Neural progenitor cell (in vitro differentiated cells): ENCODE data around the gene RBM14. TPM values are rescaled to one million over a fixed set of nuclear protein-coding genes. Genes with fewer than 3 reads are reported as not detected.
A peak's percentile ranks its signal among the peaks of the same experiment; 100 is the strongest.

Experiments
- DNase-seq: peaks from one replicate; pipeline ENCODE4 v3.0.0-alpha.2; 2016; ENCODE audit warnings: low spot score
- H2AFZ ChIP-seq: fragments of 200-600 bp; sonication (generic); replicated peaks from 2 replicates; pipeline ENCODE4 v1.6.1; 2016; ENCODE audit warnings: antibody characterized with exemption
- H3F3A ChIP-seq: fragments of 200-600 bp; sonication (generic); 2 replicates; pipeline ENCODE4 v1.6.1; 2016; ENCODE audit warnings: antibody characterized with exemption, low read depth
- H3K27ac ChIP-seq: fragments of 200-600 bp; sonication (generic); 2 replicates; pipeline ENCODE4 v1.5.1; 2016; ENCODE audit warnings: mild to moderate bottlenecking
- H3K27me3 ChIP-seq: fragments of 200-600 bp; sonication (generic); 2 replicates; pipeline ENCODE4 v1.6.1; 2016; ENCODE audit warnings: mild to moderate bottlenecking, moderate library complexity
- H3K36me3 ChIP-seq: fragments of 200-600 bp; sonication (generic); 2 replicates; pipeline ENCODE4 v1.5.1; 2016
- H3K4me1 ChIP-seq: fragments of 200-600 bp; sonication (generic); 2 replicates; pipeline ENCODE4 v1.6.1; 2016; ENCODE audit warnings: mixed run types
- H3K4me2 ChIP-seq: fragments of 200-600 bp; sonication (generic); 2 replicates; pipeline ENCODE4 v1.6.1; 2016
- H3K4me3 ChIP-seq: fragments of 200-600 bp; sonication (generic); 2 replicates; pipeline ENCODE4 v1.5.1; 2016
- H3K79me2 ChIP-seq: fragments of 200-600 bp; sonication (generic); 2 replicates; pipeline ENCODE4 v1.6.1; 2016; ENCODE audit warnings: low read depth
- H3K9ac ChIP-seq: fragments of 200-600 bp; sonication (generic); 2 replicates; pipeline ENCODE4 v1.6.1; 2016
- H3K9me3 ChIP-seq: fragments of 200-600 bp; sonication (generic); 2 replicates; pipeline ENCODE4 v1.5.1; 2016; ENCODE audit warnings: low read depth
- H4K20me1 ChIP-seq: fragments of 200-600 bp; sonication (generic); 2 replicates; pipeline ENCODE4 v1.6.1; 2016; ENCODE audit warnings: low read depth
- H3K27ac Mint-ChIP-seq: 3 replicates; pipeline ENCODE4 v1.8.0; 2021; ENCODE audit warnings: mixed read lengths
- H3K27me3 Mint-ChIP-seq: 2 replicates; pipeline ENCODE4 v1.8.0; 2022; ENCODE audit warnings: low read depth, mild to moderate bottlenecking, inconsistent platforms, moderate library complexity, mixed read lengths; ENCODE audit not compliant: insufficient read depth
- H3K36me3 Mint-ChIP-seq: 3 replicates; pipeline ENCODE4 v1.8.0; 2021; ENCODE audit warnings: mixed read lengths
- H3K4me1 Mint-ChIP-seq: 3 replicates; pipeline ENCODE4 v1.8.0; 2021; ENCODE audit warnings: mixed read lengths
- H3K4me3 Mint-ChIP-seq: 3 replicates; pipeline ENCODE4 v1.8.0; 2021; ENCODE audit warnings: mild to moderate bottlenecking, moderate library complexity, mixed read lengths
- H3K9me3 Mint-ChIP-seq: 3 replicates; pipeline ENCODE4 v1.8.0; 2020; ENCODE audit warnings: mixed read lengths
- CTCF ChIP-seq: fragments of 200-600 bp; sonication (generic); IDR thresholded peaks from 2 replicates; pipeline ENCODE4 v1.5.1; 2017; ENCODE audit warnings: antibody characterized with exemption, mild to moderate bottlenecking
- EZH2 ChIP-seq: fragments of 200-600 bp; sonication (generic); IDR thresholded peaks from 2 replicates; pipeline ENCODE4 v1.6.1; 2017; ENCODE audit warnings: antibody characterized with exemption, mild to moderate bottlenecking, moderate library complexity
- EZH2phosphoT487 ChIP-seq: fragments of 200-600 bp; sonication (generic); IDR thresholded peaks from 2 replicates; pipeline ENCODE4 v1.6.1; 2017; ENCODE audit warnings: antibody characterized with exemption
- total RNA-seq: library from RNA; depleted of rRNA; stranded (reverse); fragments of >200 nt; gene quantifications from 2 replicates; pipeline ENCODE4 v1.2.3, GENCODE V29; 2015; ENCODE audit warnings: low replicate concordance

RBM14 gene
- total RNA-seq, 1 donor from 2014 or later: 38.2 TPM

DNA sequence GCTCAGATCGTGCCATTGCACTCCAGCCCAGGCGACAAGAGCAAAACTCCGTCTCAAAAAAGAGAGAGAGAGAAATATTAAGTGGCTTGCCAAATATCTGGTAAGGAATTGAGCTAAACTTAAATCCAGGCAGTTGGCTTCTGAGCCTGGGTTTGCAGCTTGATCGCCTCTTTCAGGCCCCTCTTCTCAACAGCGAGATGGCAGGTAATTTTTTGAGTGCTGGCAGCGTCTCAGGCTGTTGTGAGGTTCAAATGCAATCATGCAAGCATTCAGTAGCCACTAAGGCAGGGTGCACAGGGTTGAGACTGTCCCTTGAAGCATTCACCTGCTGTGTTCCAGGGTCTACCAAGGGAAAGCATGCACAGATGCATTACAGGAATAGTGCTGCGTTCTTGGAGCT lies 47.4 kb upstream of the RBM14 start:
- Histone ChIP-seq H3K27ac (no peak overlapping the region), H2AFZ (no peak overlapping the region), H3K79me2 (no peaks in the 10 kb centered on the region), H3K27me3 (no peaks in the 10 kb centered on the region), H3K9ac (no peak overlapping the region), H3K36me3 (no peaks in the 10 kb centered on the region), H3F3A (peaks cover 14% of the 10 kb centered on the region), H3K9me3 (no peaks in the 10 kb centered on the region), H4K20me1 (no peaks in the 10 kb centered on the region), H3K4me2 (no peak overlapping the region), H3K4me3 (no peak overlapping the region), H3K4me1 (peaks cover 16% of the 10 kb centered on the region)
- H3K4me1 Mint-ChIP-seq: peaks cover 13% of the 10 kb centered on the region
- no peak for TF ChIP-seq EZH2
- no peak for TF ChIP-seq EZH2phosphoT487
- no peak for TF ChIP-seq CTCF
- peaks cover 6% of the 10 kb centered on the region for H3K9me3 Mint-ChIP-seq
- peaks cover 7% of the 10 kb centered on the region for H3K27me3 Mint-ChIP-seq
- H3K27ac Mint-ChIP-seq: no peak overlapping the region
- H3K4me3 Mint-ChIP-seq: no peak overlapping the region
- H3K36me3 Mint-ChIP-seq: no peaks in the 10 kb centered on the region
- no peak for DNase-seq

DNA sequence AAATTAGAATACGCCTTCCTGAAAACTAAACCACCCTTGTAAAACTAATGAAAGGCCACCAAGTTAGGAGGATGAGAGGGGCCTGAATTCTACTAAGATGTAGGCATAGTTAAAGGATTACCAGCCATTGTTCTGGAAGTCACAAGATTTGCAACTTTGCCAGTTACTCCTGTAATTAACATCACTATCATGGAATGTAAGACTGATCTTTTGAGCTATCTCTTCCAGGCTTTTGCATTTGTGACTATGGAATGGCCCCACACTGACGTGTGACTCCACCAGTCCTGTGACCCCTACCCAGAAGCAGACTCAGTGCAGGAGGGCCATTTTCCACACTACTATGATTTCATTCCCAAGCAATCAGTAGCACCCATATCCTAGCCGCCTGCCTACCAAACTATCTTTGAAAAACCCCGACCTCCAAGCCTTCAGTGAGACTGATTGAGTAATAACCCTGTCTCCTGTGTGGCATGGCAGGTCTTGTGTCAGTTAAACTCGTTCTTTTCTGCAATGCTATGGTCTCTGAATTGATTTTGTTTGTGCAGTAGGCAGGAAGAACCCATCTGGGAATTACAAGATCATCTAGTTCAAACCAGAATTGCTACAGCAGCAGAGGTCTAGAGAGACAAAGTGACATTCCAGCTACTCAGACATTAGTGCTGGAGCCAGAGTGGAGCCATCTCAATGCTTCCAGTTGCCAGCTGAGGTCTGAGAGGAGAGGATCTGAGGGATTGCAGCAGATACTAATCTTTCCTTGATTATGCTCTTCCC lies 46.2 kb upstream of the RBM14 start:
- no peak overlapping the region for H3K4me3 ChIP-seq
- H3K27me3 Mint-ChIP-seq: peaks cover 14% of the 10 kb centered on the region
- peaks cover 16% of the 10 kb centered on the region for H3K4me1 ChIP-seq
- H2AFZ ChIP-seq: peak overlapping the region; percentile 75
- DNase-seq: peak; percentile 69
- H3K36me3 Mint-ChIP-seq: peaks cover 3% of the 10 kb centered on the region
- TF ChIP-seq CTCF (no peak), EZH2phosphoT487 (no peak), EZH2 (no peak)
- H3K4me1 Mint-ChIP-seq: peaks cover 13% of the 10 kb centered on the region
- peak overlapping the region; percentile 57 for H3K27ac Mint-ChIP-seq
- peaks cover 14% of the 10 kb centered on the region for H3K9me3 Mint-ChIP-seq
- peak overlapping the region; percentile 33 for H3K4me2 ChIP-seq
- no peaks in the 10 kb centered on the region for H4K20me1 ChIP-seq
- no peaks in the 10 kb centered on the region for H3K9me3 ChIP-seq
- H3K27me3 ChIP-seq: no peaks in the 10 kb centered on the region
- no peak overlapping the region for H3K9ac ChIP-seq
- peaks cover 14% of the 10 kb centered on the region for H3F3A ChIP-seq
- H3K27ac ChIP-seq: peak overlapping the region; percentile 90
- H3K79me2 ChIP-seq: no peaks in the 10 kb centered on the region
- H3K36me3 ChIP-seq: no peaks in the 10 kb centered on the region
- H3K4me3 Mint-ChIP-seq: peak overlapping the region; percentile 11

GRCh38 chr11:66570850-66571180 lies 45.6 kb upstream of the RBM14 start:
- H3K4me2 ChIP-seq: peak overlapping the region; percentile 33
- no peak for TF ChIP-seq EZH2
- no peaks in the 10 kb centered on the region for H3K36me3 ChIP-seq
- Mint-ChIP-seq H3K36me3 (peaks cover 3% of the 10 kb centered on the region), H3K4me1 (peaks cover 13% of the 10 kb centered on the region), H3K9me3 (peaks cover 14% of the 10 kb centered on the region), H3K27me3 (peaks cover 14% of the 10 kb centered on the region), H3K4me3 (peak overlapping the region; percentile 11), H3K27ac (peak overlapping the region; percentile 57)
- peak overlapping the region; percentile 75 for H2AFZ ChIP-seq
- no peak for DNase-seq
- peak overlapping the region; percentile 90 for H3K27ac ChIP-seq
- no peak overlapping the region for H3K9ac ChIP-seq
- H3K4me3 ChIP-seq: no peak overlapping the region
- peaks cover 14% of the 10 kb centered on the region for H3F3A ChIP-seq
- no peaks in the 10 kb centered on the region for H4K20me1 ChIP-seq
- H3K9me3 ChIP-seq: no peaks in the 10 kb centered on the region
- H3K27me3 ChIP-seq: no peaks in the 10 kb centered on the region
- H3K79me2 ChIP-seq: no peaks in the 10 kb centered on the region
- H3K4me1 ChIP-seq: peaks cover 16% of the 10 kb centered on the region

DNA sequence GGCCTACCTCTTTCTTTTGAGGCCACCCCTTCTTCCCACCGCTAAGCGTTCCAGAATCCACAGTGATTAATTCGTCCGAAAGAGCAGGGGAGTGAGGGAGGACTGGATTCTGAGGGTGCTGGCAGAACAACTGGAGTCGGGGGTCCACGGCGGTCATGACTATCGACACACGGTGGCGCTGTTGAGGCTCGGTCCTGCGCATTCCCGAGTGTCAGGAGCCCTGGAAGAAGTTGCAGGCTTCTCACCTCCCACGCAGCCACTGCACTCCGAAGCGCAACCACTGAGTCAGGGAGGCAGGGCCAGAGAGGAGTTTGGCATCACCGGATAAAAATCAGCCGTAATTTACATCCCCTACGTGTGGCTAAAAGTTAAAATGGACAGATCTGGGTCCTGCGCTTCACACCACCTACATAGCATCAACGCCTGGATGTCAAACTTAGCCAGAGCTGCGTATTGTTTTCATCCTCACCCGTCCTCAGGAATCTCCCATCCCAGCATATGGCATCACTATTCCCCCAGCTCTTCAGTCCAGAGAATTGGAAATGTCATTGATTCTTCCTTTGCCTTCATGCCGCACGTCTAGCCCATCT lies 37.3 kb upstream of the RBM14 start:
- H2AFZ ChIP-seq: peak overlapping the region; percentile 43
- peaks cover 11% of the 10 kb centered on the region for H3K4me1 ChIP-seq
- Mint-ChIP-seq H3K27me3 (peaks cover 7% of the 10 kb centered on the region), H3K9me3 (peaks cover 17% of the 10 kb centered on the region), H3K4me3 (peak overlapping the region; percentile 43), H3K36me3 (peaks cover 3% of the 10 kb centered on the region), H3K27ac (peak overlapping the region; percentile 14), H3K4me1 (peaks cover 8% of the 10 kb centered on the region)
- no peaks in the 10 kb centered on the region for H3K36me3 ChIP-seq
- peaks cover 9% of the 10 kb centered on the region for H3F3A ChIP-seq
- no peaks in the 10 kb centered on the region for H4K20me1 ChIP-seq
- H3K4me3 ChIP-seq: no peak overlapping the region
- no peaks in the 10 kb centered on the region for H3K27me3 ChIP-seq
- H3K9ac ChIP-seq: no peak overlapping the region
- H3K27ac ChIP-seq: no peak overlapping the region
- peak; percentile 83 for DNase-seq
- no peaks in the 10 kb centered on the region for H3K9me3 ChIP-seq
- H3K4me2 ChIP-seq: no peak overlapping the region
- no peaks in the 10 kb centered on the region for H3K79me2 ChIP-seq
- TF ChIP-seq CTCF (peak; percentile 87), EZH2 (peak; percentile 27), EZH2phosphoT487 (no peak)
